OCI-M1 (cell line): ENCODE measurements around the gene ZNF444.
"Not testable (repeated sequence)": the region's sequence is repeated elsewhere in the genome, so short reads cannot be mapped to it uniquely, and the experiment has no call there.

Experiments used
- DNase-seq: peaks from one replicate; lab custom pipeline; 2025; lab: John Stamatoyannopoulos, UW

ZNF444 gene

GRCh38 chr19:56177564-56178243 lies 36.6 kb downstream of the ZNF444 start:
- no peak for DNase-seq

GRCh38 chr19:56189785-56190184 lies 48.7 kb downstream of the ZNF444 start:
- DNase-seq = no peak

GRCh38 chr19:56191115-56191514 lies 50.0 kb downstream of the ZNF444 start:
- DNase-seq = no peak

GRCh38 chr19:56191711-56192110 lies 50.6 kb downstream of the ZNF444 start:
- no peak for DNase-seq

- DNase-seq = no peak
Observed at GRCh38 chr19:56193981-56194640, 53.0 kb downstream of the ZNF444 start.

- not testable (repeated sequence) for DNase-seq
Observed at GRCh38 chr19:56197646-56198045, 56.6 kb downstream of the ZNF444 start, which contains the start of gene ZSCAN5B. Gene ZSCAN5B (minus strand): TSS chr19:56197783. CDS start chr19:56193052, 4,731 bp downstream.

- no peak for DNase-seq
Observed at GRCh38 chr19:56199687-56200086, 58.6 kb downstream of the ZNF444 start.

GRCh38 chr19:56201973-56202372 lies 60.9 kb downstream of the ZNF444 start, which contains the start of gene ZSCAN5C:
Gene ZSCAN5C (plus strand): TSS chr19:56202273. CDS start chr19:56205914, 3,641 bp downstream.
- DNase-seq = no peak

- not testable (repeated sequence) for DNase-seq
Observed at GRCh38 chr19:56207581-56207980, 66.5 kb downstream of the ZNF444 start.

- no peak for DNase-seq
Observed at GRCh38 chr19:56209091-56209490, 68.0 kb downstream of the ZNF444 start.

GRCh38 chr19:56210036-56210435 lies 68.9 kb downstream of the ZNF444 start:
- not testable (repeated sequence) for DNase-seq
